Measurements from ENCODE around the gene RPL39L. TPM values are rescaled to one million over a fixed set of nuclear protein-coding genes. Genes with fewer than 3 reads are reported as not detected.

RPL39L gene
- total RNA-seq, 3 donors from 2014 or later: 1.4 to 5.8 (median 2.9) TPM

DNA sequence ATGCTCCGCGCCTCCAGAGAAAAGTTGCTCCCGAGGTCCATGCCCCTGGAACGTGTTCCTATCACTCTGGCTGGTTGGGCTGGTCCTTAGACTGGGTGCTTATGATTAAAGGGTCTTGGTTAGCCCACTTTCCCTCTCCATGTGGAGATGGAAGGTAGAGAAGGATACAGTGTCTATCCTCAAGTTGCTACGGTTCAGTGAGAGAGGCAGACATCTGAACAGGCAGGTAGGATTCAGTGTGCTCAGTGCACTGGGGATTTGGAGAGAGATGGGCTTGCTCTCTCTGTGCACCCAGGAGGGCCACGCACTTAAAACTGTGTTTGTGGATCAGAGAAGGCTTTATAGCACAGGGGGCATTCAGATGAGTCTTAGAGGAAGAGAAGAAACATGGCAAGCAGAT, 63.0 kb downstream of the RPL39L start:
- Histone ChIP-seq H3K9me3 (no peaks in the 10 kb centered on the region), H3K4me1 (ENCODE audit: low read depth) (no peaks in the 10 kb centered on the region), H3K4me3 (no peak overlapping the region), H3K36me3 (ENCODE audit: low read depth) (no peaks in the 10 kb centered on the region)
- intact Hi-C loops (cut with DNase I, micrococcal nuclease): no loop called here
- ATAC-seq (no peak), DNase-seq (no peak)
- TF ChIP-seq, protein P1, sequence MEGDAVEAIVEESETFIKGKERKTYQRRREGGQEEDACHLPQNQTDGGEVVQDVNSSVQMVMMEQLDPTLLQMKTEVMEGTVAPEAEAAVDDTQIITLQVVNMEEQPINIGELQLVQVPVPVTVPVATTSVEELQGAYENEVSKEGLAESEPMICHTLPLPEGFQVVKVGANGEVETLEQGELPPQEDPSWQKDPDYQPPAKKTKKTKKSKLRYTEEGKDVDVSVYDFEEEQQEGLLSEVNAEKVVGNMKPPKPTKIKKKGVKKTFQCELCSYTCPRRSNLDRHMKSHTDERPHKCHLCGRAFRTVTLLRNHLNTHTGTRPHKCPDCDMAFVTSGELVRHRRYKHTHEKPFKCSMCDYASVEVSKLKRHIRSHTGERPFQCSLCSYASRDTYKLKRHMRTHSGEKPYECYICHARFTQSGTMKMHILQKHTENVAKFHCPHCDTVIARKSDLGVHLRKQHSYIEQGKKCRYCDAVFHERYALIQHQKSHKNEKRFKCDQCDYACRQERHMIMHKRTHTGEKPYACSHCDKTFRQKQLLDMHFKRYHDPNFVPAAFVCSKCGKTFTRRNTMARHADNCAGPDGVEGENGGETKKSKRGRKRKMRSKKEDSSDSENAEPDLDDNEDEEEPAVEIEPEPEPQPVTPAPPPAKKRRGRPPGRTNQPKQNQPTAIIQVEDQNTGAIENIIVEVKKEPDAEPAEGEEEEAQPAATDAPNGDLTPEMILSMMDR (IDR thresholded peaks at IDR 0.05): no peak

DNA sequence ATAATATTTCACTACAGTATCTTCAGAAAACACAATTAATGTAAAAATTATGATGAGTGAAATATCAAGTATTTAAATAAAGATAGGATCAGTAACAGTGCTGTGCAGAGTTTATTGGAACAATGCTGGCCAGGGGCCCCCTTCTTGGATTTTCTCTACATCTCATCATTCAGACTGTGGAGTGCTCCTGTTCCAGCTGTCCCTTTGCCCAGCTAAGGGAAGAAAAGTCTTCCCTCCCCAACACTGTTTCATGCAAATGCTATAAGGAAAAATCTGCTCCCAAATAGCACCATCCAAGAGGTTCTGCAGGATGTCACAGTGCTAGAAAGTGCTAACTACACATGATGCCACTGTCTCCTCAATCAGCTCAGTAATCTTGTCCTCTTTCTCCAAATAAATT, 64.5 kb downstream of the RPL39L start:
- DNase-seq: no peak
- TF ChIP-seq, protein P1 (IDR thresholded peaks at IDR 0.05): no peak
- Histone ChIP-seq H3K4me3 (no peak overlapping the region), H3K36me3 (ENCODE audit: low read depth) (no peaks in the 10 kb centered on the region), H3K9me3 (no peaks in the 10 kb centered on the region), H3K4me1 (ENCODE audit: low read depth) (no peaks in the 10 kb centered on the region)
- ATAC-seq: no peak
- intact Hi-C loops (cut with DNase I, micrococcal nuclease): no loop called here

DNA sequence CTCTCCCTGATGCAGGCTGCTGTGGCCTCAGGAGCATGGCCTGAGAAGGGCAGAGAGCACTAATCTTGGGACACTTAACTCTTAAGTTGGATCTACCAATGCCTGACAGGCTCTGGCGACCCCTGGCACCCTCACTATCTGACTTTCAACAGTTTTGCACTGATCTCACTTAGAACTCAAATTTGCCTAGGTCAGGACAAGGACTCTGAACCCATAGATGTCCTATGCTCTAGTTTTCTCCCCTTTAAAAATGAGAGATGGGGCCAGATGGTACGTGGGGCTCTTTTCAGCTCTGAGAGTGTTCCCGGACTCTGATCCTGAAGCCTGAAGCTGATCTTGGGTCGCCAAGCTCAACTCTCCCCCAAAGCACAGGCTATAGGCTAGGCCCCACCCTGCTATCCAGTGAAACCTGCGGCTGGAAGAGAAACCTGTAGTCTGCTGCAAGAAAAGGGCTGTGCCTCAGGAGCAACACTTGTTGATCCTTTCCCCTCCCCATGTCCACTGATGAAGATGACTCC, 65.7 kb downstream of the RPL39L start:
- no peak for ATAC-seq
- intact Hi-C loops (cut with DNase I, micrococcal nuclease): no loop called here
- no peaks in the 10 kb centered on the region for H3K36me3 ChIP-seq (ENCODE audit: low read depth)

DNA sequence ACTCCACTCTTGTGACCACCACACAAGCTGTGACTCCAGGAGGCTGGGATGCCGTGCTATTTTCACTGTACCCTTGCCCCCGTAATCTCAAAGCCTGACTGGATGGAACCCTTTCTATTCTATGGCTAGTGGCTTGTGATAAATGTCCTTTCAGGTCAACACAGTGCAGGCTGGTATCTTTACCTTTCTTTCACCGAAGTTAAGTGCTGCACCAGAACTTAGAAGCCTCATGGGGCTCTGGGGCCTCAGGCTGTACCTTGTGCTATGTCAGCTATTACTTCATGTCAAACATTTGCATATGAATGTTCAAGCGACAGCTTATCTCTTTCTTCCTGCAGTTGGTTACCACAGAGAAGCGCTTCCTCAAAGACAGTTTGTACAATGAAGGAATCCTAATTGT, 66.8 kb downstream of the RPL39L start:
- no peaks in the 10 kb centered on the region for H3K36me3 ChIP-seq (ENCODE audit: low read depth)
- no peaks in the 10 kb centered on the region for H3K4me1 ChIP-seq (ENCODE audit: low read depth)
- peak; percentile 35 for ATAC-seq
- TF ChIP-seq, protein P1 (IDR thresholded peaks at IDR 0.05): no peak
- no peak for DNase-seq
- H3K4me3 ChIP-seq: no peak overlapping the region
- no peaks in the 10 kb centered on the region for H3K9me3 ChIP-seq
- intact Hi-C loops (cut with DNase I, micrococcal nuclease): no loop called here

More for the DNA sequence above, 65.7 kb downstream of the RPL39L start:
- H3K4me1 ChIP-seq (ENCODE audit: low read depth): no peaks in the 10 kb centered on the region
- no peak for DNase-seq
- no peaks in the 10 kb centered on the region for H3K9me3 ChIP-seq
- H3K4me3 ChIP-seq: no peak overlapping the region
- TF ChIP-seq, protein P1 (IDR thresholded peaks at IDR 0.05): no peak

DNA sequence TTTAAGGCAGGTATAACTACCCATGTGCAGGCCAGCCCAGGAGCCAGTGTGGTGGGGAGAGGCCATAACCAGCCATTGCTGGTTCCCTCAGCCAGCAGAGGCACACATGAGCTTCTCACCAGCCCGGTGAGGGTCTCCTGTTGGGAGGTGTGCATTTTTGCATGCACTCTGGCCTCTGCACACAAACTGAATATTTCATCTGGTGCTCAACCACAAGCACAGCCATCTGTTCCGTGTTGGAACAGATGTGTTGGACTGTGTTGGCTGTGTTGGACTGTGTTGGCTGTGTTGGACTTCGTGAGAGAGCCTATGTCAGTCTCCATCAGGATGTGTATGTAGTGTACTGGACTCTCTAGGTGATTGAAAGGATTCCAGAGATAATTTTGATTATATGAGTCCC, 67.2 kb downstream of the RPL39L start:
- H3K9me3 ChIP-seq: no peaks in the 10 kb centered on the region
- TF ChIP-seq, protein P1 (IDR thresholded peaks at IDR 0.05): no peak
- no peak overlapping the region for H3K4me3 ChIP-seq
- no peaks in the 10 kb centered on the region for H3K4me1 ChIP-seq (ENCODE audit: low read depth)
- DNase-seq (no peak), ATAC-seq (no peak)
- H3K36me3 ChIP-seq (ENCODE audit: low read depth): no peaks in the 10 kb centered on the region
- intact Hi-C loops (cut with DNase I, micrococcal nuclease): no loop called here

Other genes starting within 250 kb of the RPL39L start
- gene ST6GAL1, start 209.0 kb downstream of the RPL39L start, total RNA-seq: 10 to 100 TPM; 23.5 to 58.9 (median 53.6) TPM
- not detected for gene RTP1, start 58.0 kb upstream of the RPL39L start, total RNA-seq
- gene MASP1, start 152.2 kb upstream of the RPL39L start, total RNA-seq: 10 to 100 TPM in 1 of 3 donors, 1 to 10 TPM in 2; 4.5 to 70.1 (median 9.7) TPM
- gene RTP4, start 228.9 kb upstream of the RPL39L start, total RNA-seq: 1 to 10 TPM; 6.4 to 8.5 (median 7.9) TPM